ENCODE results near the gene NFIB. TPM values are rescaled to one million over a fixed set of nuclear protein-coding genes. Genes with fewer than 3 reads are reported as not detected.

NFIB gene
- total RNA-seq, 2 experiments from 2014 or later, result not detected

- ChIA-PET POLR2A (interaction anchor here (0.7 kb wide), 1 partner anchor 159 kb away, joined by 3 read pairs; no protein-coding TSS in a partner anchor), CTCF (interaction anchor here (0.9 kb wide), 1 partner anchor 828 kb away, joined by 3 read pairs; no protein-coding TSS in a partner anchor)
- Mint-ChIP-seq H3K4me1 (peaks cover 7% of the 10 kb centered on the region), H3K27ac (no peak overlapping the region), H3K9me3 (ENCODE audit: low read depth) (no peaks in the 10 kb centered on the region), H3K27me3 (peaks cover 26% of the 10 kb centered on the region), H3K36me3 (ENCODE audit: low read depth) (no peaks in the 10 kb centered on the region), H3K4me3 (no peak overlapping the region)
- intact Hi-C loops (cut with DNase I, micrococcal nuclease), result loop anchor here (10.0 kb wide), 5 partner anchors 368 to 1228 kb away; partner anchors contain the start of genes CCDC171 (in 1 of the 2), TTC39B (in 1 of the 2) and ZDHHC21 (in 1 of the 2)
- no peak for DNase-seq
- no peak for ATAC-seq
These were observed 13.1 kb upstream of the NFIB start for GRCh38 chr9:14327036-14327435.

- POLR2A ChIA-PET, result interaction anchor here (0.7 kb wide), 1 partner anchor 158 kb away, joined by 3 read pairs; no protein-coding TSS in a partner anchor
- DNase-seq (peak; percentile 38), ATAC-seq (peak; percentile 64)
- Mint-ChIP-seq H3K4me3 (no peak overlapping the region), H3K9me3 (ENCODE audit: low read depth) (no peaks in the 10 kb centered on the region), H3K27ac (no peak overlapping the region), H3K27me3 (peaks cover 32% of the 10 kb centered on the region), H3K4me1 (peaks cover 14% of the 10 kb centered on the region), H3K36me3 (ENCODE audit: low read depth) (no peaks in the 10 kb centered on the region)
- CTCF ChIA-PET, result interaction anchor here (0.9 kb wide), 1 partner anchor 828 kb away, joined by 3 read pairs; no protein-coding TSS in a partner anchor
- intact Hi-C loops (cut with DNase I, micrococcal nuclease), result loop anchor here (10.0 kb wide), 5 partner anchors 368 to 1228 kb away; partner anchors contain the start of genes CCDC171 (in 1 of the 2), TTC39B (in 1 of the 2) and ZDHHC21 (in 1 of the 2)
These were observed 12.4 kb upstream of the NFIB start for GRCh38 chr9:14326264-14326826.

GRCh38 chr9:14325147-14325546 lies 11.2 kb upstream of the NFIB start:
- H3K27ac Mint-ChIP-seq, result no peak overlapping the region
- no peaks in the 10 kb centered on the region for H3K9me3 Mint-ChIP-seq (ENCODE audit: low read depth)
- H3K4me1 Mint-ChIP-seq, result peaks cover 23% of the 10 kb centered on the region
- intact Hi-C loops (cut with DNase I, micrococcal nuclease), result loop anchor here (10.0 kb wide), 5 partner anchors 370 to 1230 kb away; partner anchors contain the start of genes CCDC171 (in 1 of the 2), TTC39B (in 1 of the 2) and ZDHHC21 (in 1 of the 2)
- ChIA-PET CTCF (interaction anchor here (0.6 kb wide), 1 partner anchor 24 kb away, joined by 3 read pairs; no protein-coding TSS in a partner anchor), POLR2A (no interaction called here)
- no peak overlapping the region for H3K4me3 Mint-ChIP-seq
- no peak for DNase-seq
- no peak for ATAC-seq
- no peaks in the 10 kb centered on the region for H3K36me3 Mint-ChIP-seq (ENCODE audit: low read depth)
- peaks cover 43% of the 10 kb centered on the region for H3K27me3 Mint-ChIP-seq

- intact Hi-C loops (cut with DNase I, micrococcal nuclease), result loop anchor here (10.0 kb wide), 5 partner anchors 371 to 1231 kb away; partner anchors contain the start of genes CCDC171 (in 1 of the 2), TTC39B (in 1 of the 2) and ZDHHC21 (in 1 of the 2)
- no peak overlapping the region for H3K4me3 Mint-ChIP-seq
- ATAC-seq (no peak), DNase-seq (no peak)
- POLR2A ChIA-PET, result no interaction called here
- no peak overlapping the region for H3K27ac Mint-ChIP-seq
- peaks cover 23% of the 10 kb centered on the region for H3K4me1 Mint-ChIP-seq
- CTCF ChIA-PET, result interaction anchor here (0.8 to 1.1 kb wide), 2 partner anchors 12 to 24 kb away, joined by 3 read pairs; no protein-coding TSS in a partner anchor
- H3K36me3 Mint-ChIP-seq (ENCODE audit: low read depth), result no peaks in the 10 kb centered on the region
- H3K27me3 Mint-ChIP-seq, result peaks cover 41% of the 10 kb centered on the region
- H3K9me3 Mint-ChIP-seq (ENCODE audit: low read depth), result no peaks in the 10 kb centered on the region
These were observed 10.2 kb upstream of the NFIB start for GRCh38 chr9:14323985-14324650.

GRCh38 chr9:14323083-14323971 lies 9.4 kb upstream of the NFIB start:
- no peak for DNase-seq
- Mint-ChIP-seq H3K9me3 (ENCODE audit: low read depth) (no peaks in the 10 kb centered on the region), H3K36me3 (ENCODE audit: low read depth) (no peaks in the 10 kb centered on the region), H3K27ac (peak overlapping the region; percentile 45), H3K4me3 (peak overlapping the region; percentile 69), H3K27me3 (peaks cover 45% of the 10 kb centered on the region), H3K4me1 (peaks cover 23% of the 10 kb centered on the region)
- ChIA-PET CTCF (interaction anchor here (0.8 to 1.1 kb wide), 2 partner anchors 12 to 23 kb away, joined by 3 read pairs; no protein-coding TSS in a partner anchor), POLR2A (no interaction called here)
- no peak for ATAC-seq
- intact Hi-C loops (cut with DNase I, micrococcal nuclease), result loop anchor here (10.0 kb wide), 5 partner anchors 371 to 1231 kb away; partner anchors contain the start of genes CCDC171 (in 1 of the 2), TTC39B (in 1 of the 2) and ZDHHC21 (in 1 of the 2)

GRCh38 chr9:14322211-14323082 lies 8.5 kb upstream of the NFIB start:
- no peaks in the 10 kb centered on the region for H3K9me3 Mint-ChIP-seq (ENCODE audit: low read depth)
- CTCF ChIA-PET, result no interaction called here
- peak; percentile 90 for DNase-seq
- H3K36me3 Mint-ChIP-seq (ENCODE audit: low read depth), result no peaks in the 10 kb centered on the region
- peak overlapping the region; percentile 70 for H3K27ac Mint-ChIP-seq
- intact Hi-C loops (cut with DNase I, micrococcal nuclease), result loop anchor here (1.0 to 10.0 kb wide), 6 partner anchors 8 to 1232 kb away; partner anchors contain the start of genes CCDC171 (in 1 of the 2), NFIB (in 1 of the 2), TTC39B (in 1 of the 2) and ZDHHC21 (in 1 of the 2)
- H3K4me1 Mint-ChIP-seq, result peaks cover 23% of the 10 kb centered on the region
- peak overlapping the region; percentile 69 for H3K4me3 Mint-ChIP-seq
- POLR2A ChIA-PET, result no interaction called here
- peak; percentile 86 for ATAC-seq
- peaks cover 47% of the 10 kb centered on the region for H3K27me3 Mint-ChIP-seq

- CTCF ChIA-PET, result no interaction called here
- peak overlapping the region; percentile 69 for H3K4me3 Mint-ChIP-seq
These were observed 7.7 kb upstream of the NFIB start for GRCh38 chr9:14321517-14322130.

GRCh38 chr9:14320271-14321181 lies 6.6 kb upstream of the NFIB start:
- H3K36me3 Mint-ChIP-seq (ENCODE audit: low read depth), result no peaks in the 10 kb centered on the region
- ChIA-PET CTCF (no interaction called here), POLR2A (no interaction called here)
- peaks cover 26% of the 10 kb centered on the region for H3K4me1 Mint-ChIP-seq
- H3K9me3 Mint-ChIP-seq (ENCODE audit: low read depth), result no peaks in the 10 kb centered on the region
- H3K27me3 Mint-ChIP-seq, result peaks cover 57% of the 10 kb centered on the region
- DNase-seq, result no peak
- ATAC-seq, result no peak
- H3K4me3 Mint-ChIP-seq, result peak overlapping the region; percentile 69
- H3K27ac Mint-ChIP-seq, result no peak overlapping the region
- intact Hi-C loops (cut with DNase I, micrococcal nuclease), result loop anchor here (10.0 kb wide), 5 partner anchors 374 to 1234 kb away; partner anchors contain the start of genes CCDC171 (in 1 of the 2), TTC39B (in 1 of the 2) and ZDHHC21 (in 1 of the 2)

More at GRCh38 chr9:14321517-14322130, 7.7 kb upstream of the NFIB start:
- Mint-ChIP-seq H3K36me3 (ENCODE audit: low read depth) (no peaks in the 10 kb centered on the region), H3K4me1 (peaks cover 23% of the 10 kb centered on the region), H3K27me3 (peaks cover 53% of the 10 kb centered on the region), H3K9me3 (ENCODE audit: low read depth) (no peaks in the 10 kb centered on the region), H3K27ac (peak overlapping the region; percentile 70)
- intact Hi-C loops (cut with DNase I, micrococcal nuclease), result loop anchor here (1.0 to 10.0 kb wide), 6 partner anchors 7 to 1233 kb away; partner anchors contain the start of genes CCDC171 (in 1 of the 2), NFIB (in 1 of the 2), TTC39B (in 1 of the 2) and ZDHHC21 (in 1 of the 2)
- POLR2A ChIA-PET, result no interaction called here
- no peak for ATAC-seq
- DNase-seq, result no peak

- Mint-ChIP-seq H3K9me3 (ENCODE audit: low read depth) (no peaks in the 10 kb centered on the region), H3K27me3 (peaks cover 60% of the 10 kb centered on the region), H3K4me3 (no peak overlapping the region), H3K27ac (no peak overlapping the region), H3K36me3 (ENCODE audit: low read depth) (no peaks in the 10 kb centered on the region), H3K4me1 (peaks cover 32% of the 10 kb centered on the region)
- CTCF ChIA-PET, result no interaction called here
- intact Hi-C loops (cut with DNase I, micrococcal nuclease), result no loop called here
- ATAC-seq, result no peak
- no peak for DNase-seq
- POLR2A ChIA-PET, result interaction anchor here (0.7 kb wide), 1 partner anchor 10 kb away, joined by 6 read pairs; no protein-coding TSS in a partner anchor
These were observed 5.1 kb upstream of the NFIB start for GRCh38 chr9:14318934-14319580.

All from activated CD4-positive, alpha-beta T cell treated with anti-CD3 and anti-CD28 coated beads for 36 hours (primary cell).